ENCODE measurements around the gene ACSM6.
A peak's percentile ranks its signal among the peaks of the same experiment; 100 is the strongest.
"Not testable (repeated sequence)": the region's sequence is repeated elsewhere in the genome, so short reads cannot be mapped to it uniquely, and the experiment has no call there.

The ACSM6 gene

DNA sequence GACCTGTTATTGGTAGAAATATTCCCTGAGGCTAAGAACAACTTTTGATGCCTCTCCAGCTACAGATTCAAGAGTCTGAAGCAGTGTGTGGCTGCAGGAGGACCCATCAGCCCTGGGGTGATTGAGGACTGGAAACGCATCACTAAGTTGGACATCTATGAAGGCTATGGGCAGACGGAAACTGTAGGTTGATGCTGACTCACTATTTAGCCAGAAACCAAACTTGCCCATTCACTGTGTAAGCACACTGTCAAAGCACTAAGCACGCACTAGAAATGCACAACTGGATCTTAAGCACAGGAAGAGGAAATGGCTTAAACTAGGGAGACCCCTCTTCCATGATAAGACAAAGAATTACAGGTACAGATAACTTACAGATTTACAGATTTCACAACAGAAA, 20.8 kb downstream of the ACSM6 start:
- Histone ChIP-seq H3K36me3 (ENCODE audit: control insufficient read depth, insufficient read depth, low read length) (peaks cover 11% of the 10 kb centered on the region; the same call in 1 of the 2 replicates), H3K4me3 (ENCODE audit: low read depth, low read length) (no peak overlapping the region), H3K9ac (ENCODE audit: low read length) (no peak overlapping the region), H3K27ac (ENCODE audit: low read depth, low read length) (no peak overlapping the region), H3K27me3 (ENCODE audit: control insufficient read depth, insufficient read depth, low read length) (no peaks in the 10 kb centered on the region), H3K9me3 (ENCODE audit: control insufficient read depth, insufficient read depth, low read depth, low read length) (peaks cover 3% of the 10 kb centered on the region; the same call in 1 of the 2 replicates), H3K4me1 (ENCODE audit: control insufficient read depth, insufficient read depth, low read length) (peaks cover 5% of the 10 kb centered on the region; the same call in 1 of the 2 replicates)

DNA sequence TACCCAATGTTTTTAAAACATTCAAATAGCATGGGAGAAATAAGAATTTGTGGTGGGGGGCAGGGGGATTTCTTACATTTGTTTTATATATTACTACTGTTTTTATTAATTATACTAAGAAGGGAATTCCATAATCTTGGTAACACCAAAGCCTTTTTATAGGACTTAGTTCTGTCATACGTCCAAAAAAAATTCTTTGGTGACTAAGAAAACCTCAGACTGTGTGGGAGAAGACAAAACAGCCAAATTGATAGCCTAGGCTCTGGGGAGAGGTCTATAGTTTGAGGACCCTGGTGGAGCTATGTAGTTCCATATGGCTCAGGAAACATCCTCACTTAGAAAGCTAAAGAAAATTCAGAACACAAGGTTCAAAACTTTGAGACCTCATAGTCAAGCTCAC, 23.4 kb downstream of the ACSM6 start:
- H3K4me1 ChIP-seq (ENCODE audit: control insufficient read depth, insufficient read depth, low read length), result peaks cover 10% of the 10 kb centered on the region
- peaks cover 3% of the 10 kb centered on the region; the same call in 1 of the 2 replicates for H3K9me3 ChIP-seq (ENCODE audit: control insufficient read depth, insufficient read depth, low read depth, low read length)
- no peak overlapping the region for H3K4me3 ChIP-seq (ENCODE audit: low read depth, low read length)

DNA sequence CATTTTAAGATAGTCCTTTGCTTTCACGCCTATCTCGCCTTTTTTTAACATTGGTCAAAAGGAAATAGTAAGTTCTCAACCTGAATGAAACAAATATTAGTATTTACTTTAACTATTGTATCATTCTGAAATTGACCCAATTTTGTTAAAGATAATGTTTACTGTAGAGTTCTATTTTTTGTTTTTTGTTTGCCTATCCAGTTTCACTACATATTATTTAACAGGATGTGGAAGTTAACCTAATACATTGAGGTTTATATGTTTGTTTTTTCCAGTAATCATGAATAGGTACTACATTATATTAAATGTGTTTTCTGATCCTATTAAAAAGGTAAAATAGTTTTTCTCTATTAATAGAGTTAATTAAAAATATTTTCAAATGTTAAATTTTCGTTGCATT, 26.5 kb downstream of the ACSM6 start:
- peaks cover 3% of the 10 kb centered on the region; the same call in 1 of the 2 replicates for H3K9me3 ChIP-seq (ENCODE audit: control insufficient read depth, insufficient read depth, low read depth, low read length)
- H3K27me3 ChIP-seq (ENCODE audit: control insufficient read depth, insufficient read depth, low read length), result no peaks in the 10 kb centered on the region
- 0 out of 2 replicates have a peak overlapping the region, but pooled peaks have one; percentile 47 for H3K27ac ChIP-seq (ENCODE audit: low read depth, low read length)
- no peak overlapping the region for H3K9ac ChIP-seq (ENCODE audit: low read length)
- H3K36me3 ChIP-seq (ENCODE audit: control insufficient read depth, insufficient read depth, low read length), result peaks cover 19% of the 10 kb centered on the region
- no peak overlapping the region for H3K4me3 ChIP-seq (ENCODE audit: low read depth, low read length)
- H3K4me1 ChIP-seq (ENCODE audit: control insufficient read depth, insufficient read depth, low read length), result peaks cover 5% of the 10 kb centered on the region

More for the DNA sequence above, 23.4 kb downstream of the ACSM6 start:
- Histone ChIP-seq H3K9ac (ENCODE audit: low read length) (no peak overlapping the region), H3K36me3 (ENCODE audit: control insufficient read depth, insufficient read depth, low read length) (peaks cover 11% of the 10 kb centered on the region; the same call in 1 of the 2 replicates), H3K27ac (ENCODE audit: low read depth, low read length) (no peak overlapping the region), H3K27me3 (ENCODE audit: control insufficient read depth, insufficient read depth, low read length) (no peaks in the 10 kb centered on the region)

DNA sequence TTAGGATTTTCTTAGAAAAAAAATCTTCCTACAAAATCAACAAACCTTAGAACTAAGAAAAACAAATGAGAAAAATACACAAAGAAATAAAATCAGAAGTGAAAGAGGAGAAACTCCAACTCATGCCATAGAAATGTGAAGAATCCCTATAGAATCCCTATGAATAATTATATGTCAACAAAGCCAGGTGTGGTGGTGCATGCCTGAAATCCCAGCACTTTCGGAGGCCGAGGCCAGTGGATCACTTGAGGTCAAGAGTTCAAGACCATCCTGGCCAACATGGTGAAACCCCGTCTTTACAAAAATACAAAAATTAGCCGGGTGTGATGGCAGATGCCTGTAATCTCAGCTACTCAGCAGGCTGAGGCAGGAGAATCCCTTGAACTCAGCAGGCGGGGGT, 27.1 kb downstream of the ACSM6 start:
- peak overlapping the region; percentile 81 for H3K27ac ChIP-seq (ENCODE audit: low read depth, low read length)

DNA sequence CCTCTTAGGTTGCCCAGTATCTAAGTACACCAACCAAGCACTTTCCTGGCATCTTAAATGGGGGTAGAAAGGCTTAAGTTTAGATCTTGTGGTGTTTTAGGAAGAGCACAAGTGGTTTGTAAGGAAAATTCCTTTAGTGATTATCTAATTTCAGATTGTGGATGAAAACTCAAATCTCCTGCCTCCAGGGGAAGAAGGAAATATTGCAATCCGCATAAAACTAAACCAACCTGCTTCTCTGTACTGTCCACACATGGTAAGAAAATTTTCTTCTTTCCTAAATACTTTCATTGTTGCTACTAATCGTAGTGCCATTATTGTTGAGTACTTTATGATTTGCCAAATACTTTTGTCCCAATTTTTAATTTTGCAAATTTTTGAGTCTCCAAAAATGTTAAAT, 31.1 kb downstream of the ACSM6 start:
- Histone ChIP-seq H3K36me3 (ENCODE audit: control insufficient read depth, insufficient read depth, low read length) (peaks cover 8% of the 10 kb centered on the region), H3K4me1 (ENCODE audit: control insufficient read depth, insufficient read depth, low read length) (peaks cover 29% of the 10 kb centered on the region), H3K9me3 (ENCODE audit: control insufficient read depth, insufficient read depth, low read depth, low read length) (no peaks in the 10 kb centered on the region), H3K27ac (ENCODE audit: low read depth, low read length) (no peak overlapping the region), H3K9ac (ENCODE audit: low read length) (no peak overlapping the region), H3K4me3 (ENCODE audit: low read depth, low read length) (no peak overlapping the region), H3K27me3 (ENCODE audit: control insufficient read depth, insufficient read depth, low read length) (no peaks in the 10 kb centered on the region)

More for the DNA sequence above, 27.1 kb downstream of the ACSM6 start:
- no peaks in the 10 kb centered on the region for H3K27me3 ChIP-seq (ENCODE audit: control insufficient read depth, insufficient read depth, low read length)
- peaks cover under 1% of the 10 kb centered on the region; the same call in 1 of the 2 replicates for H3K9me3 ChIP-seq (ENCODE audit: control insufficient read depth, insufficient read depth, low read depth, low read length)
- H3K4me1 ChIP-seq (ENCODE audit: control insufficient read depth, insufficient read depth, low read length), result peaks cover 5% of the 10 kb centered on the region
- H3K4me3 ChIP-seq (ENCODE audit: low read depth, low read length), result no peak overlapping the region
- H3K36me3 ChIP-seq (ENCODE audit: control insufficient read depth, insufficient read depth, low read length), result peaks cover 18% of the 10 kb centered on the region
- no peak overlapping the region for H3K9ac ChIP-seq (ENCODE audit: low read length)

DNA sequence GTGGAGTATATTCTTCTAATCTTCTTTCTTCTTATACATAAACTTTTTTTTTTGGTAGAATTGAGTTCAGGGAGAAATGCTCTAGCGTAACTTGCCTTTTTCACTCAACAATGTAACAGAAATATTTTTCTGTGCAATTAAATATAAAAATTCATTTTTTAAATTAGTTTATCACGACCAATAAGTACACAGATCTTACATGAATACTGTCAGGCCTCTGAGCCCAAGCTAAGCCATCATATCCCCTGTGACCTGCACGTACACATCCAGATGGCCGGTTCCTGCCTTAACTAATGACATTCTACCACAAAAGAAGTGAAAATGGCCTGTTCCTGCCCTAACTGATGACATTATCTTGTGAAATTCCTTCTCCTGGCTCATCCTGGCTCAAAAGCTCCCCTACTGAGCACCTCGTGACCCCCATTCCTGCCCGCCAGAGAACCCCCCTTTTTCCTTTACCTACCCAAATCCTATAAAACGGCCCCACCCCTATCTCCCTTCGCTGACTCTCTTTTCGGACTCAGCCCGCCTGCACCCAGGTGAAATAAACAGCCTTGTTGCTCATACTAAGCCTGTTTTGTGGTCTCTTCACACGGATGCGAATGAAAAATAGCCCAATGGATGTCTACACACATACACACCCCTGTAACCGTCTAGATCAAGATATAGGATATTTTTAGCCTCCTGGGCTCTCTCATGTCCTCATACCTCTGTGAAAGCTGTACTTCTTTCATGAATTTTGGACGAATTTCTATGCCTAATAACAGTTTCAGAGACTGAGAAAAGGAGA, 35.1 kb downstream of the ACSM6 start:
- not testable (repeated sequence) for H3K27me3 ChIP-seq (ENCODE audit: control insufficient read depth, insufficient read depth, low read length); H3K9me3 ChIP-seq (ENCODE audit: control insufficient read depth, insufficient read depth, low read depth, low read length)
- Histone ChIP-seq H3K27ac (ENCODE audit: low read depth, low read length) (peak overlapping the region; percentile 99), H3K36me3 (ENCODE audit: control insufficient read depth, insufficient read depth, low read length) (peaks cover 21% of the 10 kb centered on the region), H3K4me1 (ENCODE audit: control insufficient read depth, insufficient read depth, low read length) (peaks cover 39% of the 10 kb centered on the region), H3K9ac (ENCODE audit: low read length) (peak overlapping the region; percentile 98), H3K4me3 (ENCODE audit: low read depth, low read length) (peak overlapping the region; percentile 60)

DNA sequence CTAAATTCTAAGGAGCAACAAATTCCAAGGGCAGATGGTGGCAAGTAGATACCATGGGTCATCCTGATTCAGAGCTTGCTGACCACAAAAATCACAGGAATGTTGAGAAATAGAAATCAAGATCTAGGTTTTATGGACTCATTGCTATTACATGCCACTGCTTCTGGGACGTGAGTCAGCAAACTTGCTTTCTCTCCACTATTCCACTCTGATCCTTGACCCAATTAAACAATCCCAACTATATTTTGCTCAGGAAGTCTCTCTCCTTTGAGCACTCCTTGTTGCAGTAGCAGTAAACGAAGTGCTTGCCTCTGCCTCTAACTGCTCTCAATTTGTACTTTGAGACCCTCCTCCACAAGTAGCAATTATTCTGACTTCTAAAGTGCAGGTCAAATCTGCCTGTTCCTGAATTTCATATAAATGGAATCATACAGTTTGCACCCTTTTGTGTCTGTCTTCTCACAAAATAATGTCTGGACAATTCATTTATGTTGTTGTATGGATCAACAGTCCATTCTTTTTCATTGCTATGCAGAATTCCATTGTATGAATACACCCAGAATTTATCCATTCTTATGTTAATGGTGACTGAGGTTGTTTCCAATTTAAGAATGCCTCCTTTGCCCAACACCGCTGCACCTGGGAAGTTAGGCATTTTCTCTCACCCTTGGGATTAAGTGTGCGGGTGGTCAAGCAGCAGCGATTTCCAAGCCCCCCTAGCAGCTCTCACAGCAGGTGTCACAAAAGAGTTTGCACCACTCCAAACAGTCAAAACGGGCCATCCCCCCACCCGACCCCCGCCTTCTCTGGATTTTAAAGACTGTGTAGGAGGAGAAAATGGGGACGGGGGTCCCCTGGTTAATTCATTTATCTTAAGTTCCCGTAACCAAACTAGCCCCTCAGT, 35.9 kb downstream of the ACSM6 start:
- peak overlapping the region; percentile 98 for H3K9ac ChIP-seq (ENCODE audit: low read length)
- peak overlapping the region; percentile 99 for H3K27ac ChIP-seq (ENCODE audit: low read depth, low read length)
- H3K36me3 ChIP-seq (ENCODE audit: control insufficient read depth, insufficient read depth, low read length), result peaks cover 18% of the 10 kb centered on the region
- H3K9me3 ChIP-seq (ENCODE audit: control insufficient read depth, insufficient read depth, low read depth, low read length), result no peaks in the 10 kb centered on the region
- H3K4me1 ChIP-seq (ENCODE audit: control insufficient read depth, insufficient read depth, low read length), result peaks cover 39% of the 10 kb centered on the region
- no peaks in the 10 kb centered on the region for H3K27me3 ChIP-seq (ENCODE audit: control insufficient read depth, insufficient read depth, low read length)
- peak overlapping the region; percentile 60 for H3K4me3 ChIP-seq (ENCODE audit: low read depth, low read length)

DNA sequence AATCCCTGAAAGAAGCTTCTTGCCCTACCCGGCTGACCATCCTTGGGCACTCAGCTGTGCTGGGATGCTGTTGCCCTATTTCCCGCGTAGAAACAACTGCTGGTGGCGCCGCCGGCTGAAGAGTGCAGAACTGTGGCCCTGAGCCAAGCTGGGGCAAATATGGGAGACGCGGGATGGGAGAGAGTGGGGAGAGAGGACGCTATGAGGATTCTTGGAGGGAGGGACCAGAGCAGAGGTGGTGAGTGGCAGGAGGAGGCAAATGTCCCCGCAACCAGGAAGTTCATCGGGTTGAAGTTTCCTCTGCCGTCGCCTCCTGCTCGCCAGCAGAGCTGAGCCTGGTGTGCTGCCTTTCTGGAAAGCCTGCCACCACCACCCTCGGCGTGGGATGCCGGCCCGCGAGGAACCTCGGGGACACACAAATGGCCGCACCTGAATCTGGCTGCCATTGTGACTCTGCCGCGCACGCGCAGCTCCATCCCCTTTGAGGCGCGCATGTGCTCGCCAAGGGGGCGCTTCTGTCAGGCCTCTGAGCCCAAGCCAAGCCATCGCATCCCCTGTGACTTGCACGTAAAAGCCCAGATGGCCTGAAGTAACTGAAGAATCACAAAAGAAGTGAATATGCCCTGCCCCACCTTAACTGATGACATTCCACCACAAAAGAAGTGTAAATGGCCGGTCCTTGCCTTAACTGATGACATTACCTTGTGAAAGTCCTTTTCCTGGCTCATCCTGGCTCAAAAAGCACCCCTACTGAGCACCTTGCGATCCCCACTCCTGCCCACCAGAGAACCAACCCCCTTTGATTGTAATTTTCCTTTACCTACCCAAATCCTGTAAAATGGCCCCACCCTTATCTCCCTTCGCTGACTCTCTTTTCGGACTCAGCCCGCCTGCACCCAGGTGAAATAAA, 36.9 kb downstream of the ACSM6 start:
- peaks cover 19% of the 10 kb centered on the region for H3K36me3 ChIP-seq (ENCODE audit: control insufficient read depth, insufficient read depth, low read length)
- H3K27ac ChIP-seq (ENCODE audit: low read depth, low read length), result peak overlapping the region; percentile 99
- H3K27me3 ChIP-seq (ENCODE audit: control insufficient read depth, insufficient read depth, low read length); H3K9me3 ChIP-seq (ENCODE audit: control insufficient read depth, insufficient read depth, low read depth, low read length): not testable (repeated sequence)
- H3K9ac ChIP-seq (ENCODE audit: low read length), result peak overlapping the region; percentile 98
- H3K4me3 ChIP-seq (ENCODE audit: low read depth, low read length), result peak overlapping the region; percentile 60
- H3K4me1 ChIP-seq (ENCODE audit: control insufficient read depth, insufficient read depth, low read length), result peaks cover 43% of the 10 kb centered on the region

DNA sequence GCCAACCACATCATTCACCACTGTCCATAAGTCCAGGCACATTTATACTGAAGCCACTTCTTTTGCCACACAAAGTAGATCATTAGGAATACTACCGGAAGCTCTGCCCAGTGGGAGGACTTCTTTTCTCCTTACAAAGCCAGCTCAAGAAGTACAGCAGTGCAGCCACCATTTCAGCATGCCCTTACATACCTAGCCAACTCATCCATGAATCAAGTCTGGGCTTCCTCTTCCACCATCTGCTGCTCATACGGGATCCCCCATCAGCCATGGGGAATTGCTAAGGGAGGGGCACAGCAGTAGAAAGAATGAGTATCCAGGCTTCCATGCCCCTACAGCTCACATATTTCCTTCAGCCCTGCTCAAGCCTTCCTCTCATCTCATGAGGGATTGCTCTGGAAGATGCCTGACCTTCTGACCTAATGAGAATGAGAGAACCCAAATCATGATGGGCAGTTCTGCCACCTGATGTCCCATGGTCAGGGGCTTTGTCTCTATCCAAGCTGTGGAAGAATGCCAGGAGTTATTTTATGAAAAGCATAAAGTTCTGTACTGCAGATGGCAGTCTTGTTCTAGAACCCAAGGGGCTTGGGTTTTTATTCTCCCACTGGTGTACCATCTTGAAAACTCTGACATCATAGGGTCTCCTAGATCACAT, 39.5 kb downstream of the ACSM6 start:
- H3K4me1 ChIP-seq (ENCODE audit: control insufficient read depth, insufficient read depth, low read length), result peaks cover 44% of the 10 kb centered on the region

DNA sequence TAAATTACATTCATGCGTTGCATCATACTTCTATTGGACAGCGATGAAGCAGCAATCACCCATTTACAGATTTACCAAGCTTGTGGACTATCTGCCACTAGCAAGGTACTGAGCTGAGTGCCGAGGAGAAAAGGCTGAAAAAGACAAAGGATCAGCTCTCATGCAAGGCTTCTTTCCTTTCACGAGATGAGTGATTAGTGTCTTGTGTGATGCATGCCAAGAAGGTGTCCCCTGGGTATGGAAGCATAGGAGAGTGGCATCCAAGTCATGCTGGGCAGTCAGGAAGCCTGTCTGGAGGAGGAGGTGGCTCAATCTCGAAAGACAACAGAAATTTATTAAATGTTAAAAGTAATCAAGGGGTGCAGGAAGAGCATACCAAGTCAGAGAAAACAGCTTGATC, 40.9 kb downstream of the ACSM6 start:
- H3K9ac ChIP-seq (ENCODE audit: low read length), result no peak overlapping the region
- H3K9me3 ChIP-seq (ENCODE audit: control insufficient read depth, insufficient read depth, low read depth, low read length), result peaks cover under 1% of the 10 kb centered on the region; the same call in 1 of the 2 replicates
- H3K4me3 ChIP-seq (ENCODE audit: low read depth, low read length), result no peak overlapping the region
- H3K27ac ChIP-seq (ENCODE audit: low read depth, low read length), result peak overlapping the region; percentile 1; the same call in 1 of the 2 replicates
- H3K27me3 ChIP-seq (ENCODE audit: control insufficient read depth, insufficient read depth, low read length), result no peaks in the 10 kb centered on the region
- peaks cover 30% of the 10 kb centered on the region for H3K4me1 ChIP-seq (ENCODE audit: control insufficient read depth, insufficient read depth, low read length)
- H3K36me3 ChIP-seq (ENCODE audit: control insufficient read depth, insufficient read depth, low read length), result peaks cover 50% of the 10 kb centered on the region

More for the DNA sequence above, 39.5 kb downstream of the ACSM6 start:
- Histone ChIP-seq H3K27ac (ENCODE audit: low read depth, low read length) (no peak overlapping the region), H3K9ac (ENCODE audit: low read length) (no peak overlapping the region), H3K36me3 (ENCODE audit: control insufficient read depth, insufficient read depth, low read length) (peaks cover 42% of the 10 kb centered on the region), H3K9me3 (ENCODE audit: control insufficient read depth, insufficient read depth, low read depth, low read length) (no peaks in the 10 kb centered on the region), H3K27me3 (ENCODE audit: control insufficient read depth, insufficient read depth, low read length) (no peaks in the 10 kb centered on the region), H3K4me3 (ENCODE audit: low read depth, low read length) (no peak overlapping the region)
